Thymus (tissue), 14 donors: ENCODE measurements around the gene JUND. TPM values are rescaled to one million over a fixed set of nuclear protein-coding genes. Genes with fewer than 3 reads are reported as not detected.
"Not testable (repeated sequence)": the region's sequence is repeated elsewhere in the genome, so short reads cannot be mapped to it uniquely, and the experiment has no call there.

Experiments used
- DNase-seq, 9 donors: peaks; one replicate each; pipeline ENCODE4 v3.0.0-alpha.2; 2013; ENCODE audit warnings: low spot score in 9 of 9, low read depth in 6 of 9, missing footprints in 1 of 9
- H3K27ac ChIP-seq, 2 donors: one replicate each; pipeline ENCODE4 v1.5.1; 2013; ENCODE audit warnings: control low read depth in 1 of 2, low read depth in 1 of 2, low read length in 1 of 2, mild to moderate bottlenecking in 1 of 2, moderate library complexity in 1 of 2
- H3K27me3 ChIP-seq, 2 donors: one replicate each; pipeline ENCODE4 v1.5.1; 2013; ENCODE audit warnings: low read length in 1 of 2; ENCODE audit not compliant: control insufficient read depth in 2 of 2, insufficient read depth in 1 of 2
- H3K36me3 ChIP-seq, 2 donors: one replicate each; pipeline ENCODE4 v1.5.1; 2013; ENCODE audit warnings: low read length in 1 of 2, mild to moderate bottlenecking in 1 of 2, moderate library complexity in 1 of 2; ENCODE audit not compliant: control insufficient read depth in 2 of 2, insufficient read depth in 2 of 2
- H3K4me1 ChIP-seq, 2 donors: one replicate each; pipeline ENCODE4 v1.5.1; 2013; ENCODE audit warnings: low read length in 2 of 2; ENCODE audit not compliant: control insufficient read depth in 2 of 2, insufficient read depth in 2 of 2
- H3K4me3 ChIP-seq, 2 donors: one replicate each; pipeline ENCODE4 v1.5.1; 2013; ENCODE audit warnings: low read length in 2 of 2, control low read depth in 1 of 2, mild to moderate bottlenecking in 1 of 2
- H3K9me3 ChIP-seq, 2 donors: one replicate each; pipeline ENCODE4 v1.5.1; 2013; ENCODE audit warnings: low read length in 1 of 2, mild to moderate bottlenecking in 1 of 2; ENCODE audit not compliant: control insufficient read depth in 2 of 2, insufficient read depth in 1 of 2
- WGBS: extraction: QIAGEN DNeasy Blood & Tissue Kit; methylation state at CpG from one replicate; pipeline ENCODE4 v1.1.7; 2013; 5-methylcytosine and 5-hydroxymethylcytosine counted together
- long read RNA-seq, 10 donors: transcript quantifications; one replicate each; lab custom pipeline, GENCODE V29; 2026
- polyA plus RNA-seq: library from polyadenylated mRNA; stranded (reverse); fragments of 200-250 nt; gene quantifications from one replicate; pipeline ENCODE4 v1.2.3, GENCODE V29; 2013
- total RNA-seq: library from RNA; stranded (reverse); fragments of 120-200 nt; gene quantifications from one replicate; pipeline ENCODE4 v1.2.4, GENCODE V29; 2013
- donor health status: healthy.

Gene JUND
- 65.8 TPM for total RNA-seq
- 88.3 TPM for polyA plus RNA-seq
- long read RNA-seq, donor 1, transcript JUND-201 (1 exons, 1,863 nt) = major isoform, 24 of 24 reads
- long read RNA-seq, donor 1, partial matches to known transcripts = 0 of 24 reads
- long read RNA-seq, donor 1, other reads (novel, unspliced or antisense) = 0 of 24 reads
- long read RNA-seq, donor 2, transcript JUND-201 (1 exons, 1,863 nt) = major isoform, 533 of 533 reads
- long read RNA-seq, donor 2, partial matches to known transcripts = 0 of 533 reads
- long read RNA-seq, donor 2, other reads (novel, unspliced or antisense) = 0 of 533 reads
- long read RNA-seq, donor 3, transcript JUND-201 (1 exons, 1,863 nt) = major isoform, 329 of 329 reads
- long read RNA-seq, donor 3, partial matches to known transcripts = 0 of 329 reads
- long read RNA-seq, donor 3, other reads (novel, unspliced or antisense) = 0 of 329 reads
- long read RNA-seq, donor 4, transcript JUND-201 (1 exons, 1,863 nt) = major isoform, 255 of 255 reads
- long read RNA-seq, donor 4, partial matches to known transcripts = 0 of 255 reads
- long read RNA-seq, donor 4, other reads (novel, unspliced or antisense) = 0 of 255 reads
- long read RNA-seq, donor 5, transcript JUND-201 (1 exons, 1,863 nt) = major isoform, 435 of 435 reads
- long read RNA-seq, donor 5, partial matches to known transcripts = 0 of 435 reads
- long read RNA-seq, donor 5, other reads (novel, unspliced or antisense) = 0 of 435 reads
- long read RNA-seq, donor 6, transcript JUND-201 (1 exons, 1,863 nt) = major isoform, 311 of 311 reads
- long read RNA-seq, donor 6, partial matches to known transcripts = 0 of 311 reads
- long read RNA-seq, donor 6, other reads (novel, unspliced or antisense) = 0 of 311 reads
- long read RNA-seq, donor 7, transcript JUND-201 (1 exons, 1,863 nt) = major isoform, 304 of 304 reads
- long read RNA-seq, donor 7, partial matches to known transcripts = 0 of 304 reads
- long read RNA-seq, donor 7, other reads (novel, unspliced or antisense) = 0 of 304 reads
- long read RNA-seq, donor 8, transcript JUND-201 (1 exons, 1,863 nt) = major isoform, 101 of 101 reads
- long read RNA-seq, donor 8, partial matches to known transcripts = 0 of 101 reads
- long read RNA-seq, donor 8, other reads (novel, unspliced or antisense) = 0 of 101 reads
- long read RNA-seq, donor 9, transcript JUND-201 (1 exons, 1,863 nt) = major isoform, 115 of 115 reads
- long read RNA-seq, donor 9, partial matches to known transcripts = 0 of 115 reads
- long read RNA-seq, donor 9, other reads (novel, unspliced or antisense) = 0 of 115 reads
- long read RNA-seq, donor 10, transcript JUND-201 (1 exons, 1,863 nt) = major isoform, 185 of 185 reads
- long read RNA-seq, donor 10, partial matches to known transcripts = 0 of 185 reads
- long read RNA-seq, donor 10, other reads (novel, unspliced or antisense) = 0 of 185 reads

- Histone ChIP-seq H3K36me3 (peaks cover 12 to 15% of the 10 kb centered on the region in 2 donors), H3K27me3 (no peaks in the 10 kb centered on the region), H3K9me3 (peaks cover 0 to 3% of the 10 kb centered on the region in 2 donors), H3K4me3 (peak within 1 kb of the TSS; percentile 65), H3K4me1 (peaks cover 9 to 39% of the 10 kb centered on the region in 2 donors), H3K27ac (peak within 1 kb of the TSS; percentile 97 to 100)
- WGBS = under 1% methylated on average over 138 of the region's 138 CpGs
- peak; percentile 83 to 99 (median 96) for DNase-seq
These were observed at the start of gene JUND for GRCh38 chr19:18281082-18282020. TSS of gene JUND (minus strand) at chr19:18281622. CDS start at chr19:18281484, 138 bp downstream.

DNA sequence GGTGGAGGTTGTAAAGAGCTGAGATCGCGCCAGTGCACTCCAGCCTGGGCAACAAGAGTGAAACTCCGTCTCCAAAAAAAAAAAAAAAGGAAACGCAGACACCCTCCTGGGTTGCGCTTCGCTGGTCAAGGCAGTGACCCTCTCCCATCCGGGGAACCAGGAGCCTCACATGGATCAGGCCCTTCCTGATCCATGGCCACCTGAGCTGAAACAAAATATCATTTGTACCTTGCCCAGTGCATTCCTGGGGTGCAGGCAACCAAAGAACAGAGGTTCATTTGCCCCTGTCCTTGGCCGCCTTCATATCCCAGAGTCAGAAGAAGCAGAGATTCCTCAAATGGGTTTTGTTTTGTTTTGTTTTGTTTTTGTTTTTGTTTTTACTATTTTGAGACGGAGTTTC, 49.4 kb upstream of the JUND start:
- H3K4me3 ChIP-seq = no peak overlapping the region
- WGBS = 94% methylated on average over 9 of the region's 9 CpGs
- peaks cover 0 to 2% of the 10 kb centered on the region in 2 donors for H3K27me3 ChIP-seq
- H3K9me3 ChIP-seq = peaks cover 0 to 3% of the 10 kb centered on the region in 2 donors
- H3K27ac ChIP-seq = no peak overlapping the region
- H3K4me1 ChIP-seq = peaks cover 4 to 14% of the 10 kb centered on the region in 2 donors
- no peaks in the 10 kb centered on the region for H3K36me3 ChIP-seq
- DNase-seq = no peak

DNA sequence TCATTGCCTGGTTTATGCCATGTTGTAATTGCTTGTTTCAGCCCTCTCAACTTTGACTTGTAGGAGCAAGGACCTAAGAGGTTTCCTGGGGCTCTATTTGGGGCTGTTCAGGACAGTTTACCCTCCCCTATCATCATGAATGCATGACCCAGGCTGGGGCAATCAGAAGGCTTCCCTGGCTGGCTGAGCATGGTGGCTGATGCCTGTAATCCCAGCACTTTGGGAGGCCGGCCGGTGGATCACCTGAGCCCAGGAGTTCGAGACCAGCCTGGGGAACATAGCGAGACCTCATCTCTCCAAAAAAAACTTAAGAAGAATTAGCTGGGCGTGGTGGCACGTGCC, 47.6 kb upstream of the JUND start:
- Histone ChIP-seq H3K9me3 (peaks cover 0 to 3% of the 10 kb centered on the region in 2 donors), H3K27me3 (peaks cover 0 to 2% of the 10 kb centered on the region in 2 donors), H3K4me3 (peak overlapping the region; percentile 0 to 37), H3K27ac (peak overlapping the region in 1 of 2 donors; percentile 59), H3K4me1 (peaks cover 4 to 18% of the 10 kb centered on the region in 2 donors), H3K36me3 (no peaks in the 10 kb centered on the region)
- 96% methylated on average over 6 of the region's 6 CpGs for WGBS
- no peak for DNase-seq

DNA sequence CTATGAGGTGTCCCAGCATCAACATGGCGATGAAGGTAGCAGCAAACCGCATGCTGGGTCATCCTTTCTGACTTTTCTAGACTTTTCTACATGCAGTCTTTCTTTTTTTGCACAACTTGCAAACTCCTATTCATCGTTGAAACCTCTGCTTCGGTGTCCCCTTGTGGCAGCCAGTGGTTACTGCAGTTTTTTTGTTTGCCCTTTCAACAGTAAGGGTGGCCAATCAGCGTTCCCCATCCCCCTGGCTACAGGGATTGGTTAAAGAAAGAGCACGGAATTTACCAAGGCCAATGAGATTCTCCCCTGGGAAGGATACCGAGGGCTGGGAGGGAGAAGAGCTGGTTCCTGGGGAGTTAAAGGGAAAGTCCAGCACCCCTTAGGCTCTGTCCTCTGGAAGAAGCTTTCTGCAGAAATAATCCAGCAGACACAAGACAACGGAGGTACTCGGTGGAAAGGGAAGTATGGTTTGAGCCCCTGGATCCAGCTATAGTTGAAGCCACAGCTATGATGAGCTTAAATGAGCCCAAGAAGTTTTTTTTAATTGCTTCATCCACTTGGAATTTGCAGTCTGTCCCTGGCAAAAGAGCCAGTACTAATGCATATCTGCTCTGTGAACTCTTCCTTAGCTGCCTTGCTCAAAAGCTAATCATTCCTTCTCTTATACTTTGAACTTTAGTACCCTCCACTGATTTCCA, 47.1 kb upstream of the JUND start:
- H3K9me3 ChIP-seq = peaks cover 0 to 3% of the 10 kb centered on the region in 2 donors
- peaks cover 0 to 2% of the 10 kb centered on the region in 2 donors for H3K27me3 ChIP-seq

DNA sequence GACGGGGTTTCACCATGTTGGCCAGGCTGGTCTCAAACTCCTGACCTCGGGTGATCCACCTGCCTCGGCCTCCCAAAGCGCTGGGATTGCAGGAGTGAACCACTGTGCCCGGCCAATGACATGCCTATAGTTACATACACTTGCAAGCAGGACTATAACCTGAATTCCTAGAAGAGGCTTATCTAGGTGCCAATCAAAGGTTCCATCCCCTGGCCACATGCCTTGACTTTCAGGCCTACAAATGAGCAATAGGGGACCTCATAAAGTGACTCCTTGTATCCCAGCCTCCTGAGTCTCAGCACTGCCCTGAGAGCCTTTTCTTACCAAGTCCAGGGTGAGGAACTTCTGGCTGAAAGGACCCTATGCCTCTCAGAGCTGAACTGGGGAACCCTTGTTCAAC, 45.4 kb upstream of the JUND start:
- Histone ChIP-seq H3K36me3 (no peaks in the 10 kb centered on the region), H3K27me3 (no peaks in the 10 kb centered on the region), H3K27ac (no peak overlapping the region), H3K9me3 (peaks cover 0 to 3% of the 10 kb centered on the region in 2 donors), H3K4me1 (peaks cover 17 to 36% of the 10 kb centered on the region in 2 donors), H3K4me3 (no peak overlapping the region)
- no peak for DNase-seq
- 96% methylated on average over 5 of the region's 5 CpGs for WGBS

More for the DNA sequence above, 47.1 kb upstream of the JUND start:
- Histone ChIP-seq H3K4me3 (peak overlapping the region; percentile 0 to 37), H3K27ac (peak overlapping the region in 1 of 2 donors; percentile 71), H3K36me3 (no peaks in the 10 kb centered on the region), H3K4me1 (peaks cover 8 to 23% of the 10 kb centered on the region in 2 donors)
- WGBS = 2% methylated on average over 9 of the region's 9 CpGs
- DNase-seq = peak; percentile 79 to 96 (median 91)

GRCh38 chr19:18324373-18324731, 42.9 kb upstream of the JUND start:
- H3K27ac ChIP-seq, DNase-seq, H3K27me3 ChIP-seq, H3K4me3 ChIP-seq, H3K9me3 ChIP-seq: not testable (repeated sequence)
- peaks cover 23 to 60% of the 10 kb centered on the region in 2 donors for H3K4me1 ChIP-seq
- peaks cover 3 to 15% of the 10 kb centered on the region in 2 donors for H3K36me3 ChIP-seq
- 78% methylated on average over 6 of the region's 6 CpGs for WGBS

DNA sequence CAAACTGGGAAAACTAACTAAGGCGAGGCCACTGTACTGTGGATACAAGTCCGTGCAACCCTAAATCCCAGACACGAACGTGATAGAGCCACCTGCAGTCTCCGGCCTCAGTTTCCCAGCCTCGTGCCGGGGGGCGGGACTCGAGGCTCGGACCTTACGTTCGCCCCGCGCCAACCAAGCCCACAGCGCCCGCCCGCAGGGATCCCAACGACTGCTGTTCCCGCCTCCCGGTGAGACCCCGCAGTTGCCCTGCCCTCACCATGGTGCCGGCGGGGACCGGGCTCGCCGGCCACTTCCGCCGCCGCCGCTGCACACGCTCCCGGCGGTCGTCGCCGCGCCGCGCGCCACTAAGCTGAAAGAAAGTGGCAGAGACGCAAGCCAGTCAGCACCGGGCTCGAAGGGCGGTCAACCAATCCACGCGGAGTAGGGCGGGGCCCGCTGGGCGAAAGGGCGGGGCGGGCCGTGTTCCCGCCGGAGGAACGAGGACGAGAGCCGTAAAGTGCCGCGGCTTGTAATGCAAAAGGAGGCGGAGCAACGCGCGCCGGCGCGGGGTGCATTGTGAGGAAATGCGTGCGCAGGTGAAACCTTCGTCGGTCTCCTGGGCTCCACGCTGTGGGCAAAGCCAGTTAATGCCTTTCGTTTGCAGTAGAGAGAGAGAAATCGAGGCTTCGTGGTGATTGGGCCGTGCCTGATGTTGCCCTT, 41.5 kb upstream of the JUND start, which contains the start of gene LSM4:
Gene LSM4, minus strand, starts transcription at position 318 of the 702 bp plus-strand sequence. Its CDS starts 56 bp downstream, at position 262.
- DNase-seq = peak; percentile 96 to 100 (median 99)
- peaks cover 0 to 3% of the 10 kb centered on the region in 2 donors for H3K9me3 ChIP-seq
- under 1% methylated on average over 75 of the region's 75 CpGs for WGBS
- H3K36me3 ChIP-seq = peaks cover 3 to 15% of the 10 kb centered on the region in 2 donors
- H3K27ac ChIP-seq = peak within 1 kb of the TSS; percentile 92 to 96
- H3K4me1 ChIP-seq = peaks cover 28 to 59% of the 10 kb centered on the region in 2 donors
- H3K27me3 ChIP-seq = no peaks in the 10 kb centered on the region
- peak within 1 kb of the TSS; percentile 94 to 97 for H3K4me3 ChIP-seq
